H4 (cell line): ENCODE data around the gene ZNF740. TPM values are rescaled to one million over a fixed set of nuclear protein-coding genes. Genes with fewer than 3 reads are reported as not detected.

Experiments
- total RNA-seq: library from RNA; depleted of rRNA; stranded (reverse); fragments of >200 nt; shearing (Covaris generic); gene quantifications from 2 replicates; pipeline ENCODE4 v1.2.3, GENCODE V29; 2014; rRNA removed

ZNF740 gene
- total RNA-seq, 1 experiment from 2014 or later, result 6.3 TPM

Other genes with a start within 250 kb of the ZNF740 start
- gene KRT18, start 231.6 kb upstream of the ZNF740 start, total RNA-seq, result 156 and 182 TPM in 2 replicates
- gene EIF4B, start 174.3 kb upstream of the ZNF740 start, total RNA-seq, result 479 and 559 TPM in 2 replicates
- gene TNS2, start 130.7 kb upstream of the ZNF740 start, total RNA-seq, result 18.3 and 20.2 TPM in 2 replicates
- 5.5 and 5.6 TPM in 2 replicates for gene SPRYD3, start 101.3 kb upstream of the ZNF740 start, total RNA-seq
- 265 and 375 TPM in 2 replicates for gene IGFBP6, start 83.1 kb upstream of the ZNF740 start, total RNA-seq
- gene SOAT2, start 77.2 kb upstream of the ZNF740 start, total RNA-seq, result 0.06 TPM in 1 of 2 replicates, not detected in the other
- 0.66 and 2.8 TPM in 2 replicates for gene CSAD, start 203 bp downstream of the ZNF740 start, total RNA-seq
- gene ITGB7, start 26.5 kb downstream of the ZNF740 start, total RNA-seq, result 0.39 and 1.2 TPM in 2 replicates
- 20.0 and 24.2 TPM in 2 replicates for gene RARG, start 51.5 kb downstream of the ZNF740 start, total RNA-seq
- gene ESPL1, start 87.6 kb downstream of the ZNF740 start, total RNA-seq, result 7.8 and 22.6 TPM in 2 replicates
- 462 and 537 TPM in 2 replicates for gene PFDN5, start 114.8 kb downstream of the ZNF740 start, total RNA-seq
- 80.2 and 82.8 TPM in 2 replicates for gene MYG1, start 119.0 kb downstream of the ZNF740 start, total RNA-seq
- gene AAAS, start 140.9 kb downstream of the ZNF740 start, total RNA-seq, result 57.0 and 74.6 TPM in 2 replicates
- gene SP7, start 155.6 kb downstream of the ZNF740 start, total RNA-seq, result not detected in 2 replicates
- 26.9 and 33.4 TPM in 2 replicates for gene SP1, start 199.5 kb downstream of the ZNF740 start, total RNA-seq
- gene AMHR2, start 243.1 kb downstream of the ZNF740 start, total RNA-seq, result not detected in 2 replicates